ENCODE results near the gene LRRC25. TPM values are rescaled to one million over a fixed set of nuclear protein-coding genes. Genes with fewer than 3 reads are reported as not detected.

LRRC25 gene
- total and polyA plus RNA-seq, 2 donors: 2.9 to 7.0 TPM

DNA sequence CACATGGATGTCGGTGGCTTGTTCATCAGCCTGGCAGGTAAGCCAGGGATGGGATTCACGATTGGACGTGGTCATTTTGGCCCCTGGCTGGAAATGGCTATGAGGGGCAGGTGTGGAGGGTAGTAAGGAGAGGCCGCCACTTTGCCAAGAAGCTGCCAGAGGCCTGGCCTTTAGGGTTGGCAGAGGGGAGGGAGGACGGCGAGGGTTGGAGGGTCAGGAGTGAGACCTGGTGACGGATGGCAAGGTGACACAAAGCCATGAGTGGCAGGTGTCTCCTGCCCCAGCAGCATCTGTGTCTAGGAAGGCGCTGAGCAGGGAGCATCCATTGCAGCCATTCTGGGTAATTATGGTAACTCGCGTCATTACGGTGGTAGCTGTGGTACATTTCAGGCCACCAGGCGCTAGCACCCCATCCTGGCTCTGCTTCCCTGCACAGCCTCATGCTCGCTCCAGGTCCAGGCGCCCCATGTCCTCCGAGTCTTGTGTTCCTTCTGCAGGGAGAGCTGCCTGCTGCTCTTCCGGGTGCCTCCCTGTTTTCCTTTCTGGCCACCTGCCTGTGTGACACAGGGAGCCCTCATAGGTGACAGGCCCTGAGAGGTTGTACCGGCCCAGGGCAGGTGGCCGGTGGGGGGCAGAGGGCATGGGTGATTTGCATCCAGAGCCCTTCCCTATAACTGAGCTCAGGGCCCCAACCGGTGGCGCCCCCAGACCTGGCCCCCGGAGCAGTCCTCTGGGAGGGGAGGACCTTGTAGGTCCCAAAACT, 26.0 kb upstream of the LRRC25 start:
- no peak for DNase-seq (ENCODE audit: extremely low spot score)
- 82% methylated on average over 21 of the region's 21 CpGs for WGBS
- Histone ChIP-seq H3K4me3 (ENCODE audit: low read depth, low read length) (no peak overlapping the region), H3K27ac (ENCODE audit: low read depth) (no peak overlapping the region), H3K4me1 (ENCODE audit: insufficient read depth) (no peaks in the 10 kb centered on the region), H3K36me3 (ENCODE audit: insufficient read depth) (no peaks in the 10 kb centered on the region)

DNA sequence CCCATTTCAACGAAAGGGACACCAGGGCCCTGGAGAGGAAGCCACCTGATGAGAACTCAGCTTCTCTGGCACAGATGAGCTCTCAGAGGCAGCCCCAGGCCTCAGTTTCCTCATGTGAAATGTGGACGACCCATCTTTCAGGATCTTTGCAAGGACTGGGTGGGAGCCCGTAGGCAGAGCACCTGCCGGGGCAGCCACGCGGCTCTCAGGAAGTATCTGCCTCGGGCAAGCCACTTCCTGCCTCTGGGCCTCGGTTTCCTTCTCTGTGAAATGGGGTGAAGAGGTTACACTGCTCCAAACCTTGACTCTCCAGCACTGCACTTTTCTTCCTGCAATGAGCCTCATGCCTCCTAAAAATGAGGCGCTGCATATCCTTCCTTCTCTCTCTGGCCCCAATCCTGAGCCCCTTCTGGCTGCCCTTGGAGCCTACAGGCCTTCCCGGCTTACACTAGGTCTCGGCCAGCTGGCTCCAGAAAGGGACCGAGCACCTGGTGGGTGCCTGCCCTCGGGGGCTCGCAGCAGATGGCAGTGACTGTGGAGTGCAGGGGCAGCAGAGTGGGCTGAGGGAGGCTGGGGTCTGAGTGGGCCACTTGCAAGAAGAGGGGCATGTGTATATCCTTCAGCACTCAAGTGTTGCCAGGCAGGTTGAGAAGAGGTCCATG, 25.2 kb upstream of the LRRC25 start:
- H3K36me3 ChIP-seq (ENCODE audit: insufficient read depth): no peaks in the 10 kb centered on the region
- DNase-seq (ENCODE audit: extremely low spot score): no peak
- H3K27ac ChIP-seq (ENCODE audit: low read depth): no peak overlapping the region

GRCh38 chr19:18421371-18421959, 24.0 kb upstream of the LRRC25 start:
- H3K4me3 ChIP-seq (ENCODE audit: low read depth, low read length): no peak overlapping the region
- no peak for DNase-seq (ENCODE audit: extremely low spot score)
- H3K4me1 ChIP-seq (ENCODE audit: insufficient read depth): no peaks in the 10 kb centered on the region
- 83% methylated on average over 12 of the region's 12 CpGs for WGBS
- H3K36me3 ChIP-seq (ENCODE audit: insufficient read depth): no peaks in the 10 kb centered on the region
- H3K27ac ChIP-seq (ENCODE audit: low read depth): no peak overlapping the region

More for the DNA sequence above, 25.2 kb upstream of the LRRC25 start:
- WGBS: 79% methylated on average over 14 of the region's 14 CpGs
- no peaks in the 10 kb centered on the region for H3K4me1 ChIP-seq (ENCODE audit: insufficient read depth)
- H3K4me3 ChIP-seq (ENCODE audit: low read depth, low read length): no peak overlapping the region

DNA sequence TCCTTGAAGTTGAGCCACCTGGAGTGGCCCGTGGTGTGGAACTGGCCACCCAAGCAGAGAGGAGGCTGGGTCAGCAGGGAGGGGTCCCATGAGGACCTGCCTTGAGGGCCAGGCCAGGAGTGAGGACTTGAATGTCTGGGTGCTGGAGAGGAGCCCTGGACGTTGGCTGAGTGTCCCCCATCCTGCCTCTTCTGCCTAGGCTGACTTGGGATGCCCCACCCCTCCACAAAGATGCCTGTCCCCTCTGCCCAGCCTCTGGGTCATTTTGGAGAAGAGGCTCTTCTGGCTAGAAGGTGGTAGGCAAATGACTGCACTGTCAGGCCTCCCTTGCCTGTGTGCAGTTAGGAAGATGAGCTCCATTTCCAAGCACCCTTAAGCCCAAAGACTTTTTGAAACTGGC, 23.5 kb upstream of the LRRC25 start:
- no peaks in the 10 kb centered on the region for H3K4me1 ChIP-seq (ENCODE audit: insufficient read depth)

DNA sequence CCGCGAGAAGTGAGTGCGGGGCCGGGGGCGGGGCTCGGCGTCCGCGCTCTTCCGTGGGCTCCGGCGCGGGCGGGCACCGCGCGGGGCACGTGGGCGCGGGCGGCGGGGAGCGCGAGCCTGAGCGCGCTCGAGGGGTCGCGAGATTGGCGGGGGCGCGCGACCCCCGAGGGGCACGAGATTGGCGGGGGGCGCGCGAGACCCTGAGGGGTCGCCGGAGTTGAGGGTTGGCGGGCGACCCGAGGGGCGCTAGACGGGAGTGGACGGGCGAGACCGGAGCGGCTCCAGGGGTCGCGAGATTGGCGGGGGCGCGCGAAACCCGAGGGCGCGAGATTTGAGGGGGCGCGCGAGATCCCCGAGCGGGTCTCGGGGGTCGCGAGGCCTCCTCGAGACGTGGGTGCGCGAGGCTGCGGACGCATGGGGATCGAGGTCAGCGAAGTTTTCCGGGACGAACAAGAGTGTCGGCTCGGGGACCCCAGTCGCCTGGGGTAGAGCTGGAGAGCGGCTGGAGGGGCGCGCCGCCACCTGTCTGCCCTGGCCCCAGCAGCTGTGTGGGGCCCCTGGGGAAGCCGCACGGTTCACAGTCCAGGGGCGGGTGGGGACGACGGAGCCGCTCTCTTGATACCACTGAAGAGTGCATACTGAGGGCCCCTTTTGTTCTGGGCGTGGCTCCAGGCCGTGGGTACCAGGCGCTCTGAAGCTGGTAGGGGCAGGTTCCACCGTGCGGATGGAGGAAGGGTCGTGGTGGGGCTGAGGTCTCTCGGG, 22.5 kb upstream of the LRRC25 start:
- H3K36me3 ChIP-seq (ENCODE audit: insufficient read depth): no peaks in the 10 kb centered on the region
- no peaks in the 10 kb centered on the region for H3K4me1 ChIP-seq (ENCODE audit: insufficient read depth)
- H3K4me3 ChIP-seq (ENCODE audit: low read depth, low read length): peak overlapping the region; percentile 73
- no peak for DNase-seq (ENCODE audit: extremely low spot score)
- WGBS: 2% methylated on average over 97 of the region's 97 CpGs
- peak overlapping the region; percentile 60 for H3K27ac ChIP-seq (ENCODE audit: low read depth)

More for the DNA sequence above, 23.5 kb upstream of the LRRC25 start:
- no peak overlapping the region for H3K4me3 ChIP-seq (ENCODE audit: low read depth, low read length)
- 37% methylated on average over 2 of the region's 2 CpGs for WGBS
- DNase-seq (ENCODE audit: extremely low spot score): no peak
- no peak overlapping the region for H3K27ac ChIP-seq (ENCODE audit: low read depth)
- no peaks in the 10 kb centered on the region for H3K36me3 ChIP-seq (ENCODE audit: insufficient read depth)

DNA sequence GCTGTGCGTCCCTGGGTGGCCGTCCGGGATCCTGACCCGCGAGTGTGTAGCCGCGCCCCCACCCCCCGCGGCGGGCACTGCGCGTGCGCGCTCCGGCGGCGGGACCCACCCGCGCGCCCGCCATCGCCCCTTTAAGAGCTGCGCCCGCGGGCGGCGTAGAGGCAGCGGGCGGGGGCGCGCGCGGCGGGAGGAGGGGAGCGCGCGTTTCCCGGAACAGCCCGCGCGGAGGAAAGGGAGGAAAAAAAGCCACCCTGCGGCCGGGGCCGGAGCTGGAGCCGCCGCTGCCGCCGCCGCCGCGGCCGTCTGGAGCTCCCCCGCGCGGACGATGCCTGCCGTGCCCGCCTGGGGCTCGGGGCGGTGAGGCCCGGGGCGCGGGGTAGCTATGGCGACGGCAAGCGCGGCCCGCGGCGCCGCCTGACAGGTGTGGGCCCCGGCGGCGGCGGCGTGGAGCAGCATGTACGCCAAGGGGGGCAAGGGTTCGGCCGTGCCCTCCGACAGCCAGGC, 21.8 kb upstream of the LRRC25 start, which contains the start of gene SSBP4:
Gene SSBP4, plus strand, starts transcription at position 204 of the 504 bp plus-strand sequence. Its CDS starts 251 bp downstream, at position 455.
- Histone ChIP-seq H3K4me1 (ENCODE audit: insufficient read depth) (no peaks in the 10 kb centered on the region), H3K4me3 (ENCODE audit: low read depth, low read length) (peak within 1 kb of the TSS; percentile 73), H3K36me3 (ENCODE audit: insufficient read depth) (no peaks in the 10 kb centered on the region), H3K27ac (ENCODE audit: low read depth) (peak within 1 kb of the TSS; percentile 92)
- DNase-seq (ENCODE audit: extremely low spot score): no peak
- 1% methylated on average over 79 of the region's 80 CpGs for WGBS

DNA sequence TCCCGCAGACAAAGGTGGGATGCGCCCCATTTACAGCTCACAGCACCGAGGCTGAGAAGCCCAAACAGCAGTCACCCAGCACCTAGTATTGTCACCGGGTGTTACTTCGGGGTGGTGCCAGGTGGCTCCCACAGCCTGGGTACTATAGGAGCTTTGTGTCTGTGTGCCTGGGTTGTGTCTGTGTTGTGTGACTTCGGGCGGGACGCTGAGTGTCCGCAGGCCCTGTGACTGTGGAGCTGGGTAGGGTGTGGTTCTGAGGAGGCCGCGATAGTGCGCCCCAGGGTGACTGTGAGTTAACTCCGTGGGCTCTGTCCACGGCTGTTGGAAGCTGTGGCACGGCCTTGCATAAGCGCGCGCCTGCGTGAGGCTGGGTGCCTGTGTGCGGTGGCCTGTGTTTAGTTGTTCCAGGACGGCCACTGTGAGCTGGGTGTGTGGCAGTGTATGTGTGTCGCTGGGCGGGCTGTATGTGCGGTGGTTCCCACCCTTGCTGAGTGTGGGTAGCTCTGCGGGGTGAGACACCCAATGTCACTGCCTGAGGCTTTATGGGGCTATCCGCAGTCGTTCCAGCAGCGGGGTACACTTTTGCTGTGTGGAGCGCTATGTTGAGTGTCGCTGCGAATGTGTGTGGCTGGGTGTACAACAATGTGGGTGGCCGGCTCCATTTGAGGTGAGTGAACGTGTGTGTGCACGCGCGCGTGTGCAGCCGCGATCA, 21.2 kb upstream of the LRRC25 start:
- Histone ChIP-seq H3K36me3 (ENCODE audit: insufficient read depth) (no peaks in the 10 kb centered on the region), H3K27ac (ENCODE audit: low read depth) (peak overlapping the region; percentile 92), H3K4me3 (ENCODE audit: low read depth, low read length) (peak overlapping the region; percentile 73), H3K4me1 (ENCODE audit: insufficient read depth) (no peaks in the 10 kb centered on the region)
- no peak for DNase-seq (ENCODE audit: extremely low spot score)
- WGBS: 21% methylated on average over 39 of the region's 39 CpGs

DNA sequence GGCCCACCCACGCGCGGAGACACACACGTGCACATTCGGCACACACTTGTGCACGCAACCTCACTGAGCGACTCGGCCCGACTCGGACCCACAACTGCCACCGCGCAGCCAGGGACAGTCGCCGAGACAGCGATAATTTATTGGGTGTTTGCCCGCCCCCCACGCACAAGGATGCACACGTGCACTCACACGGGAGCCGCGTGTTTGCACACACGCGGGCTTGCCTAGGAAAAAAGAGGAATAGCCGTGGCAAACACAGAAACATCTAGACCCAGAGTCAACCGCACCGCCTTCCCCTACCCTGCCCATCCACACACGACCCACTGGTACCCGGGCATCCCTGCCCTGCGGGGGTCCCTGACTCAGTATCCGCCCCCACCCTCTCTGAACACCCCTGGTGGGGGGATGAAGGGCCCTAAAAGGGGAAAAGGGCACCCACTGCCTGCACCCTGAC, 20.6 kb upstream of the LRRC25 start:
- Histone ChIP-seq H3K4me3 (ENCODE audit: low read depth, low read length) (no peak overlapping the region), H3K27ac (ENCODE audit: low read depth) (peak overlapping the region; percentile 92), H3K36me3 (ENCODE audit: insufficient read depth) (no peaks in the 10 kb centered on the region), H3K4me1 (ENCODE audit: insufficient read depth) (no peaks in the 10 kb centered on the region)
- no peak for DNase-seq (ENCODE audit: extremely low spot score)
- 19% methylated on average over 30 of the region's 30 CpGs for WGBS

DNA sequence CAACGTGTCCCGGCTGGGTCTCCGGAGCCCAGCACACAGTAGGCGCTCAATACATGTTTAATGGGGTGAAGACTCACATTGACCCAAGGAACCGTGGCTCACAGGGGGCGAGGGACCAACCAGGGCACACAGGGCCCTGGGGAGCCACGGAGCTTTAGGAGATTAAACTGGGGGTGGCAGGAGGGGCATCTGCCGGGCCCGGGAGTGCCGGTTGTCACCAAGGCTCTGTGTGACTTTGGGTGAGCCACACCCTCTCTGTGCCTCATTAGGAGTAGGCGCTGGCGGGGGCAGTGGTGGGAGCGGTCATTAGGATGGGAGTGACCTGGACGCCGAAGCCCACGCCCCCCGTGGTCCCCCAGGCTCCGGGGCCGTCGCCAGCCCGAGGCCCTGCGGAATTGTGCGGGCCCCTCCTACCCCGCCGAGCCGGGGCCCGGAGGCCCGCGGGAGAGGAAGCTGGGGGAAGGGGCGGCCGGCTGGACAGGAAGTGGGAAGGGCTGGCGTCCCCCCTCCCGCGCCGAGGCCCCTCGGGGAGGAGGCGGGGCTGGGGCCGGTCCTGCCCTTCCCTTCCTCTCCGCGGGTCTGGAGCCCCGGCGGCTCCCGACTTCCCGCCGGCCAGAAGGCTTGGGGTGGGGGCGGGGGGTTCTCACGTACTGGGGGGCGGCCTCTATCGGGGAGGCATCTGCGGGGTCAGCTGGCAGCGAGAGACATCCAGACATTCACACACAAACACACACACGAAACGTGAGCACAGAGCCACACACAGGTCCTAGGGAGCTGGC, 20.0 kb upstream of the LRRC25 start:
- peak overlapping the region; percentile 4 for H3K4me3 ChIP-seq (ENCODE audit: low read depth, low read length)
- H3K27ac ChIP-seq (ENCODE audit: low read depth): peak overlapping the region; percentile 92
- WGBS: under 1% methylated on average over 53 of the region's 53 CpGs
- H3K4me1 ChIP-seq (ENCODE audit: insufficient read depth): no peaks in the 10 kb centered on the region
- no peaks in the 10 kb centered on the region for H3K36me3 ChIP-seq (ENCODE audit: insufficient read depth)
- DNase-seq (ENCODE audit: extremely low spot score): peak; percentile 71

DNA sequence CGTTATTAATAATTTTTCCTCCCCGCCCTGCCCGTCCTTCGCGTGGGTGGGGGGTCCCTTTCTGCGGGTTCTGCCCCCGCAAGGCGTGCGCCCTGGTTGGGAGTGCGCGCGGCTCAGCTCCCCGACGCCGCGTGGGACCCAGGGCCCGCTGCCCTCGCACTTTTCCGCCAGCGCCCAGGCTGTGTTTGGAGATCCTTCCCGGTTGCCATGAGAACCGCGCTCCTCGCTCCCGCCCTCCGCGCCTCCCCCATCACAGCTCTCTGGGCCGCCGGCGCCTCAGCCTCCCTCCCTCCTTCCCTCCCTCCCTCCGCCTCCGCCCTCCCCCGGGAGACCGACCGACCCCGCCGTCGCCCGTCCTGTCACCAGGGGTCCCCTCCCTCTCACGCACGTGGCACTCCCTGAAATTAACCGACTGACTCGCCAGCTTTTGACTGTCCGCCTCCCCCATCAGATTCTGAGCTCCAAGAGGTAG, 19.4 kb upstream of the LRRC25 start:
- Histone ChIP-seq H3K4me1 (ENCODE audit: insufficient read depth) (no peaks in the 10 kb centered on the region), H3K4me3 (ENCODE audit: low read depth, low read length) (peak overlapping the region; percentile 4), H3K36me3 (ENCODE audit: insufficient read depth) (no peaks in the 10 kb centered on the region), H3K27ac (ENCODE audit: low read depth) (peak overlapping the region; percentile 92)
- WGBS: under 1% methylated on average over 44 of the region's 44 CpGs
- peak; percentile 86 for DNase-seq (ENCODE audit: extremely low spot score)

GRCh38 chr19:18415178-18415867, 17.9 kb upstream of the LRRC25 start:
- no peaks in the 10 kb centered on the region for H3K4me1 ChIP-seq (ENCODE audit: insufficient read depth)
- 9% methylated on average over 25 of the region's 25 CpGs for WGBS
- peak overlapping the region; percentile 79 for H3K27ac ChIP-seq (ENCODE audit: low read depth)
- no peak overlapping the region for H3K4me3 ChIP-seq (ENCODE audit: low read depth, low read length)
- DNase-seq (ENCODE audit: extremely low spot score): peak; percentile 77
- H3K36me3 ChIP-seq (ENCODE audit: insufficient read depth): no peaks in the 10 kb centered on the region
